HG03039 (cell line): ENCODE measurements around the gene KCNN3.
"Not testable (repeated sequence)": the region's sequence is repeated elsewhere in the genome, so short reads cannot be mapped to it uniquely, and the experiment has no call there.

Experiments
- ATAC-seq: cut with Tn5 transposase; IDR thresholded peaks from one replicate; pipeline ENCODE4 v1.9.1; 2021; ENCODE audit warnings: mild to moderate bottlenecking, moderate library complexity; ENCODE audit not compliant: unreplicated experiment

Gene KCNN3

DNA sequence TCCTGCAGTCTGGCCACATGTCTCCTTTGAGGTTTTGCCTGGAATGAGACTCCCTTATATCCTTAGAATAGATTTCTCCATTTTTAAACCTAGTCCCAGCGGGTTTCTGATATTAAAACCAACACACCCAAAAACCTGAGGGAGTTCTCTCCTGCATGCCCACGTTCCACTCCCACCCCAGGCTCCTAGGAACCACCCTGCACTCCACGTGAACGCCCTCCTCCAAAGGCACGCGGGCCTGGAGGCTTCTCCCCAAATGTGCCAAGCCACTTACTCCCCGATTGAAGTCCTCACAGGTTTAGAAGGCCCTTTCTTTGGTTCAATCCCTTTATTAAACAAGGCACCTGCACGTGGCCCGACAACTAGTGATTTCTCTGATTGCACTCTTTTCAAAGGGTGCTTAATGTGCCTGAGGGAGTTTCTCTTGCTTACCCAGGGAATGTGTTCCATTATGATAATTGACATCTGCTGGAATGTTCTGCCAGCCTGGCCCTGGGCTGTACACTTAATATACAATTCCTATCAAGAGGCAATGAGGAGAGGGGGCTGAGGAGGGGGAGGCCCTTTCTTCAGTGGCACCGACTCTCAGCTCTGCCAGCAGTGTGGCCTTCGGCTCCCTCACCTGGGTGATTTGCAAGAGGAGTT, 157.8 kb downstream of the KCNN3 start:
- no peak for ATAC-seq

DNA sequence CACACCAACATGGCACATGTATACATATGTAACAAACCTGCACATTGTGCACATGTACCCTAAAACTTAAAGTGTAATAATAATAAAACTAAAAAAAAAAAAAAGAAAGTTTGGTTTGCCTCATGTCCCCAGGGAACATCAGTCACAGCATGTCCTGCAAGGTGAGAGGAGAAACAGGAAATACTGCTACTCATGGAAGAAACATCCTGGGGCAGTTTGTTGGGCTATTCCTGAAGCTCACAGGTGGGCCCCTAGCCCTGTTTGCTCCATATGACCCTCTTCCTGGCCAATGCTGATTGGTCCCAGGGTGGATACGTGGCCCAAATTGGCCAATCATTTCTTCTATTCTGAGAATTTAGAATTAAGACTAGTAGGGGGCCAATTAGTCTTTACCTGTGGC, 158.7 kb downstream of the KCNN3 start:
- no peak for ATAC-seq

DNA sequence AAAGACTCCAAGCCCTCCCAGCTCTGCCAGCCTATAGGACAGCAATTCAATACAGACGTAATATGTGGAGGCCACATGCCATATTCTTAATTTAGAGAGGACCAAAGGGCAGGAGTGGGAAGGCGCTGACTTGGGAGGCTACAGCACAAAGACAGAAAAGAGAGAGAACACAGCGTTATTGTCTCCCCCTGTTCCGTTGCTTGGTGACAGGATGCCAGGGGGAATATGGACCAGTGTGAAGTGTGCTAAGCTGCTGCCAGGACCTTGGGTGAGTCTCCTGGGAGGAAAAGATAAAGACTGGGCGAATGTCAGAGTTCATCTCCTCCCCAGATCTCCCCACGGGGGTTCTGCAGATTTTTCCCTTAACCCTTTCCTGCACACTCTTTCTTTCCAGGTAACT, 160.0 kb downstream of the KCNN3 start:
- no peak for ATAC-seq

DNA sequence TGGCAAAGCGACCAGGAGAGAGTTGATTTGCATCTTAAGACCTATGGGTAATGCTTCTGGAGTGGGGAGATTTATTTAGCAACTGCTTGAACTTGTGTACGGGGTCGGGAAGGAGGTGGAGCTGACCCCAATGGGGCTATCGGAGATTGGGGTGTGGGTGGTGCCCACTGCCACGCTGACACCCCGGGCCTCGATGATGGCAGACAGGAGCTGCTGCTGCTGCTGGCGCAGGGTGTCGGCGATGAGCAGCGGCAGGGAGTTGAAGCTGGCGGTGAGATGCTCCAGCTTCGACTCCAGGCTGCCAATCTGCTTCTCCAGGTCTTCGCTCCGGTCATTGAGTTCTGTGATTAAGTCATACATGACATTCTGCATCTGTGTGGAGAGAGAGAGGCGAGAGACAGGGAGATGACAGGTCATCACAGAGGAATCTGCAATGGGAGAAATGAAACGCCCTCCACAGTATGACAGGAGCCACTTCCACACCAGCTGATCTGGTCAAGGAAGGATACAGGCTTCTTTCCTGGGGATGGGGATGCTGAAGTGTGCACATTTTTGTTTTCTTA, 162.1 kb downstream of the KCNN3 start:
- ATAC-seq: no peak

DNA sequence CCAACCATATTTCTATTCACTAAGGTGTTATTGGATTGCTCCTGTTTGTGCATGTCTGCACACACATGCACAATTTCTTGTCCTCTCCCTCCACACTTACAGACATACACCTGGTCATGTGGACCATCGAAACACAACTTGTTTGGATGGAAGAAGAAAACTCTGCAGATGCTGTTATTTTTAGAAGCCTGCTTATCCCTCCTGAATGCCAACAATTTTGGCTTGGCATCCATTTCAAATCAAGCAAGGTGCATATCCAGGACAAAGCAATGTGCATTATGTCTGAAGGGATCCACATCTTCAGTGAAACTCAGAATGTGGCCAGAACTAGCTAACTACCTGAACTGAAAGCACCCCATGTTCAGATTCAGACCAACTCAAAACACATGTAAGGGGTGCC, 163.2 kb downstream of the KCNN3 start:
- no peak for ATAC-seq

DNA sequence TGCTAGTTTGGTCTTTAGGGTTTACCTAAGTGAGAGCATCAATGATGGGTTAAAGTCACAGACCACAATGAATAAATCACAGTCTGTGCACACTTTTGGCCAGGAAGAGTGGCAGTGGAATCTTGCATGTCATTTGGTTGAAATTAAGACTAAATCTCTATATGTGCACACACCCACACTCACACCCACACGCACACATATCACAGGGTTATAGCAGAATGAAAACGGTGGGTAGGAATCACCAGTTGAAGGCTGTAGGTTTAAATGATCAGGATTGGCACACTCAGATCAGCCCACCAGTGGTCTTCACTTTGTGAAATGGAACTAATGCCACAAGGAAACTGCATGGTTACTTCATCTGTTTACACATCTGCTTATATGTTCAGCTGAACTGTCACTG, 164.5 kb downstream of the KCNN3 start:
- no peak for ATAC-seq

DNA sequence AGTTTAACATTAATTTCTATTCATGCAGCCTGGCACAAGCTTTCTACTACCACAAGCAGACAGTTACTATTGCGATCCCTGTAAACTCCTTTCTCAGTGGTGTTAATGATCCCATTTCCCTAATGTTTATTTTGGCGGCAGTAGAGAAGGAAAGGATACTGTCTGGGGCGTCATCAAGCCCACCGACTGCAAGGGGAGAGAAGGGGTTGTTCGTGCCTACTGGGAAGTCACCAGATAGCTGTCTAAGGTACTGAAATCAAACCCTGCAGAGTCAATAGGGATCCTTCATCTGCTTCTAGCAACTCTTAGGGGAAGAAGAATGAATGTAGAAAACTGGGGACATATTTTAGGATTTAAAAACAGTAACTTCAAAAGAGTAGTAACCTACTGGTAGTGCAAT, 166.9 kb downstream of the KCNN3 start:
- ATAC-seq: no peak

DNA sequence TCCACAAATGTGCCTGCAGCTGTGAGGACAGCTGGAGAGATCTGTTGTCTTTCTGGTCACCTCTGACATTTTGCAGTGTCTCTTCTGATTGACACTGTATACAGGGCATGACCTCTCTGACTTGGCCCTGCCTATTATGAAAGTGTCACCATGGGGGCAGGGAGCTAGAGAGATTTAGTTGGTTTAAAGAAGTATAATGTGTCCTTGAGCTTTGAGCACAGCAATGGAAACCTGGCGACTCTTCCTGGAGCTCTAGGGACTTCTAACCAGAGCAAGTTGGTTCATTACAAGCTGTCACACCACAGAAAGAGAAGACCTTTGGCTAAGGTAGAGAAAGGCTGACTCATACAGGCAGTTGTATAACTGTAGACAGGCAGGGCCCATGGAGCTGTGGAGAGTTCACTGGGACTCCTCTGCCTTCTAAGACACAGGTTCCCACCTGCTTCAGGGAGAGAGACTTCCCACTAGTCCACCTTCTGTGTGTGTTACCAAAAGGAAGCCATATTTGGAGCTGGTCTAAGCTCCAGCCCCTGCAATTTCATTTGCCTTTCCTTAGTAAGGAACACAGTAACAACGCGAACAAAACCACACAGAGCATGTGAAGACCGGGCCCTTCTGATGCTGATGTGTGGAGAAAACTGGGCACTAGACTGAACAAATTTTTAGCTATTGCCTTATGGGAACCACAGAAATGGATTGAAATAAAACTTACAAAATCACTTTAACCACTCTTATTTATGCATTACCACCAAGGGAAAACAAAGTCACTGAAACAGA, 171.6 kb downstream of the KCNN3 start:
- no peak for ATAC-seq

DNA sequence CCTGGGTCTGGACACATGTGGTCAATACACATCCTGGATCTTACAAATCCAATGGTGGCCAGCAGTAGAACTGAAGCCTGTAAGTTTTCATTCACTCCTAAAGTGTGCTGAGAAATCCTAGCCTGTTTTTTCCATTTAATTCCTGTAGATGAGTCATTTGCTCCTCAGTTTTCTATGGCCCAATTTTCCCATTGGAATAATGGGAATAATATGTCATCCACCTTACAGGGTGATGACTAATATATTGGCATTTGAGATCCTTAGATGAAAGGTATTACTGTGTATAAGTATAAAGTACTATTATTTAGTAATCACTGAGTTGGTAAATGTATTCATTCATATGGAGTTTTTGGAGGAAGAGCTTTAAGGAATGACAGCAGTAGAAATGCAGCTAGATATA, 172.4 kb downstream of the KCNN3 start:
- ATAC-seq: no peak

DNA sequence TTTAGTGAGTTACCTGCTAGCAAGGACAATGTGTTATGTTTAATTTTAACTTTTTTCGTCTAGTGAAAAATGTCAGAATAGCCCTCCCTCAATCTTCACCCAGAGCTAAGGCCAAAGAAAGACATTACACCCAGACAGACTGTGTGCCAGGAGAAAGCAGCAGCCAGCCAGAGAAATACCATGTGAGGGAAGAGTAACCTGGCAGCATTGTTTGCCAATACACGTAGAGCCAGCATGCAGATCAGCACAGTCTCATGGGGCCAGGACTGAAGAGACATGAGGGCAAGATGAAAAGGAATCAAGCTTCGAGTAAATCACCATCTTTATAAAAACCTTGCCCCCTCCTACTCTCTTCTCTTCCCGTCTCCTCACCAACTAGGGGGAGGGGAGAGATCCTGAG, 173.6 kb downstream of the KCNN3 start:
- ATAC-seq: no peak

DNA sequence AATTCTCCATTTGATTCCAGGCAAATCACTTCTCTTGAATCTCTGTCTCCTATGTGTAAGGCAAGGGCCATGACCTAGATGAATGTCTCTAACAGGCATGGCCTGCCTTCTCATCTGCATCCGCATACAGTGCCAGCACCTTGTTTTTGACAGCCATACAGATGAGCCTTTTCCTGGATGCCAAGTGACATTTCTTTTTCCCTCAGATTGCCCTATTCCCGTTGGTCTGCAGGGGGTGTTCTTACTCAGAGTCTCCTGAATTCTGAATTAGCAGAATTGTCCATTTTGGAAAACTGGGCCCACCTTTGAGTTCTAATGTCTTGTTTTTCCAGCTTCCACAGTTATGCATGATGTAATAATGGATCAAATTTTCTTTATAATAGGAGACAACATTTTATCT, 174.1 kb downstream of the KCNN3 start:
- ATAC-seq: no peak

DNA sequence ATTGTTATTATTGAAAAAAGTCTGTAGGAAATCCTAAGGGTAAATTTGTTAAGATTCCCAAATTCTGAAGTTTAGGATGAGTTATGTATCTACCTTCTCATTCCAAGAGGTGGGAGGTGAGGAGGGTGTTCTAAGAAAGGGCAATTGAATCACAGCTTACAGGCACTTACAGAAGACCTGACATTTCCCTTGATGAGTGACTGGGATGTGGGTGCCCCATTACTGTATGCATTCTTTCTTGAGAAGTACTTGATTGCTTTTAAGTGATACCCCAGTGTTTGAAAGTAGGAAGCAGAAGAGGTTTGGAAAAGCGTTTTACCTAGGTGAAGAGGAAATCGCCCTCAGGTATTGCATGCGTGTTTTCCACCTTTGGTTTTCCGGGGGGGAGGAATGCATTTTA, 175.1 kb downstream of the KCNN3 start:
- no peak for ATAC-seq

DNA sequence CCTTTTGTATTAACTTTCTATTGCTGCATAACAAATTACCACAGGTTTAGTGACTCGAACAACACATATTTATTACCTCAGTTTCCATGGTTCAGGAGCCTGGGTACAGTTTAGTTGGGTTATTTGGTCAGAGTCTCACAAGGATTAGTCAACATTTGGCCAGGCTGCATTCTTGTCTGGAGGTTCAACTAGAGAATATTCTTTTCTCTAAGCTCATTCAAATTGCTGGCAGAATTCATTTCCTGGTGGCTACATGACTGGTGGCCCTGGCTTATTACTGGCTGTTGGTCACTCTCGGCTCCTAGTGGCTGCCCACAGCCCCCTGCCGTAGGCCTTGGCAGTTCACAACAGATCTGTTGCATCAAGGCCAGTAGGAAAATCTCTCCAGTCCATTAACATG, 181.0 kb downstream of the KCNN3 start:
- no peak for ATAC-seq

DNA sequence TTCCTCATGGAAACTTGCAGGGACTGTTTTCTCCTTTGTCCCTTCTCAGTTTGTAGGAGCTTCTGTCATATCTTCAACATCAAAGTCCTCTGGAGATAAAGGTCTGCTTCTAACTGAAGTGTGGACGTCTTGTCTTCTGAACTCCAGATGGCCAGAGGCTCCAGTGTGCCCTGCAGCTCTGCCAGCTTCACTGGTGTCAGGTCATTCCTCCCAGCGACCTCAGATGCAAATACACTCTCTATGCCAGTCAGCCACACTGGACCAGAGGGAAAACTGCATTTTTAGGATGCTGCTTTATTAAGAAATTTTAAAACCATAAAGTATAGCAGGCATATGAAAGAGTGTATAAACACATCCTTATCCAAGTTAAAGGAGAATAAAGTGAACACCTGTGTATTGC, 183.6 kb downstream of the KCNN3 start:
- no peak for ATAC-seq

DNA sequence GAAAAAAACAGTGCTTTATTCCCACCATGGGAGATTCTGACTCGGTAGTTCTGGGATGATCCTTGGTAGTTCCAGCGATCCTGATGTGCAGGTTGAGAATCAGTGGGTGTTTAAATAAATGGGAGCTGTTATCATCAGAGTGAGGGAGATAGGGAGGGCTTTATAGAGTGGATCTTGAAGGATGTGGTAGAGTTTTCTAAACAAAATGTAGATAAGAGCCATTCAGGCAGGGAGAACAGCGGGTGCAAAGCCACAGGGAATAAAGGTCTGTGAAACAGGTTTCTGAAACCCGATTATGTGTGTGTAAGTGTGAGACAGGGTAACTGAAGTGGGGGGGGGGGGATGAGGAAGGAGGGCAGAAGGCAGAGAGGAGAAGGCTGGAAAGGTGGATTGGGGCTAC, 186.3 kb downstream of the KCNN3 start:
- ATAC-seq: no peak

DNA sequence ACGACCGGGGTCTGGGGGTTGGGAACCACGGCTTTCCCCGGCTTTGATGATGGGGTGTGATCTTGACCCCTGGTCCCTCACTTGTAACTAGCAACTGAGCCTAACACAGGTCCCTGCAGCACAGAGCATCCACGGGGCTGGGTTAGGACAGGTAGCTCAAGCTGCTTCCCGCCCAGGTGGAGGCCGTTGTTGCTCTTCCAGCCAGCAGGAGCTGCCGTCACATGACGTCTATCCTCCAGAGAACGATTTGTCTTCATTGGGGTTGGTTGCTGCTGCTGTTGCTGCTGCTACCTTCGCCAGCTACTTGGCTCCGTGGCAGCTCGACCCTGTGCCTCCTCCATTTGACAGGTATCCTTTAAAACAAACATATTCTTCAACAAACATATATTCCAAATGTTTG, 187.8 kb downstream of the KCNN3 start:
- no peak for ATAC-seq

DNA sequence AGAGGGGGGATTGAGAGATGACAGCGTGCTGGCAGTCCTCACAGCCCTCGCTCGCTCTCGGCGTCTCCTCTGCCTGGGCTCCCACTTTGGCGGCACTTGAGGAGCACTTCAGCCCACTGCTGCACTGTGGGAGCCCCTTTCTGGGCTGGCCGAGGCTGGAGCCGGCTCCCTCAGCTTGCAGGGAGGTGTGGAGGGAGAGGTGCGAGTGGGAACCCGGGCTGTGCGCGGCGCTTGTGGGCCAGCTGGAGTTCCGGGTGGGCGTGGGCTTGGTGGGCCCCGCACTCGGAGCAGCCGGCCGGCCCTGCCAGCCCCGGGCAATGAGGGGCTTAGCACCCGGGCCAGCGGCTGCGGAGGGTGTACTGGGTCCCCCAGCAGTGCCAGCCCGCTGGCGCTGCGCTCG, 192.2 kb downstream of the KCNN3 start:
- not testable (repeated sequence) for ATAC-seq

DNA sequence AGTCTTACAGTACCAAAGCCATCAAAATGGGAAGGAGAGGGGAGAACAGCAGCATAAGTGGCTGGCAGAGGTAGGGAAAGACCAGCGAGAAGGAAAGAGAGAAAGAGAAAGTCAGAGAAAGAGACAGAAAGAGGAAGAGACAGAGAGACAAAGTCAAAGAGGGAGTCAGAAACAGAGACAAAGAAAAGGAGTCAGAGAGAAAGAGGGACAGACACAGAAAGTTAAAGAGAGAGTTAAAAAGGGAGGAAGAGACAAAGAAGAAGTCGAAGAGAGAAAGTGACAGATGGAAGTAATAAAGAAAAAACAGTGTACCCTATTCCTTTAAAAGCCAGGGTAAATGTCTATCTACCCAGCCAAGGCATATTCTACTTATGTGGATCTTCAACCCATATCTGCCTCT, 193.2 kb downstream of the KCNN3 start:
- ATAC-seq: not testable (repeated sequence)

DNA sequence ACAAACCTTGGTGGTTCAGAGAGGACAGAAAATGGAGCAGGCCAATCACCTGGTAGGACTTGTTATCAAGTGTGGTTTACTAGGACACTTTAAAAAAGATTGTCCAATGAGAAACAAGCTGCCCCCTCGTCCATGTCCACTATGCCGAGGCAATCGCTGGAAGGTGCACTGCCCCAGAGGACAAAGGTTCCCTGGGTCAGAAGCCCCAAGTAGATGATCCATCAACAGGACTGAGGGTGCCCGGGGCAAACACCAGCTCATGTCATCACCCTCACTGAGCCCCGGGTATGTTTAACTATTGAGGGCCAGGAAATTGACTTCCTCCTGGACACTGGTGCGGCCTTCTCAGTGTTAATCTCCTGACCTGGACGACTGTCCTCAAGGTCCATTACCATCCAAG, 195.6 kb downstream of the KCNN3 start:
- ATAC-seq: not testable (repeated sequence)

DNA sequence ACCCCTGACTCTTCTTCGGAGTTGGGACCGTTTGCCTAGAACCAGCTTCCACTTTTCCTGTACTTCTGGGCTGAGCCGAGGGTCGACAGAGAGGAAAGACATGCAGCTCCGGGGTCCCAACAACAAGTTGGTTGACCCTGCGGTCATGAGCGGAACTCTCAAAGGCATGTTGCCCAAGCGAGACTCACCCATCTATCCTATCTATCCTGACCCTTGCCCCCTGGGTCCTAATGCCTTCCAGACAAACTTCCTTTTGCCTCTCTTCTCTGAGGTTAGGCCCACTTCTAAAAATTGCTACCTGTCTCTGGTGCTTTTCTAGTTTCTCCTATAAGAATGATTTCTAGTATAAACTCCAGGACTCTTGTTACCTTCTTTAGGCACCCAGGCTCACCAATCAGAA, 197.8 kb downstream of the KCNN3 start:
- ATAC-seq: not testable (repeated sequence)

DNA sequence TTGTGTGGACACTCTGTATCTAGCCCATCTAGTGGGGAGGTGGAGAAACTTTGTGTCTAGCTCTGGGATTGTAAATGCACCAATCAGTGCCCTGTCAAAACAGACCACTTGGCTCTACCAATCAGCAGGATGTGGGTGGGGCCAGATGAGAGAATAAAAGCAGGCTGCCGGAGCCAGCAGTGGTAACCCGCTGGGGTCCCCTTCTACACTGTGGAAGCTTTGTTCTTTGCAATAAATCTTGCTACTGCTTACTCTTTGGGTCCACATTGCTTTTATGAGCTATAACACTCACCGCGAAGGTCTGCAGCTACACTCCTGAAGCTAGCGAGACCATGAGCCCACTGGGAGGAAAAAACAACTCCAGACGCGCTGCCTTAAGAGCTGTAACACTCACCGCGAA, 198.7 kb downstream of the KCNN3 start:
- ATAC-seq: not testable (repeated sequence)
